Neutrophil (primary cell): ENCODE results near the gene TSC22D3.

ENCODE experiments used
- H3K27ac ChIP-seq: fragments of 200-600 bp; sonication (generic); 2 replicates; pipeline ENCODE4 v1.5.1; 2016; ENCODE audit warnings: mild to moderate bottlenecking, moderate library complexity
- H3K27me3 ChIP-seq: fragments of 200-600 bp; sonication (generic); 2 replicates; pipeline ENCODE4 v1.6.0; 2016; ENCODE audit warnings: mild to moderate bottlenecking
- H3K36me3 ChIP-seq: fragments of 200-600 bp; sonication (generic); 2 replicates; pipeline ENCODE4 v1.5.1; 2017
- H3K4me1 ChIP-seq, 2 experiments: fragments of 200-600 bp in 1 of 2; sonication (generic) in 1 of 2; 1 replicate in 1 of 2; 2 replicates in 1 of 2; pipeline versions ENCODE4 v1.5.1 to v1.6.1; 2013 to 2016; ENCODE audit warnings: low read depth in 1 of 2, low read length in 1 of 2, mild to moderate bottlenecking in 1 of 2, moderate library complexity in 1 of 2; ENCODE audit not compliant: control insufficient read depth in 1 of 2, insufficient read depth in 1 of 2
- H3K4me3 ChIP-seq, 2 experiments: fragments of 200-600 bp in 1 of 2; sonication (generic) in 1 of 2; 1 replicate in 1 of 2; 2 replicates in 1 of 2; pipeline ENCODE4 v1.5.1; 2013 to 2016; ENCODE audit warnings: low read depth in 1 of 2, low read length in 1 of 2, mild to moderate bottlenecking in 1 of 2, moderate library complexity in 1 of 2
- H3K9me3 ChIP-seq: fragments of 200-600 bp; sonication (generic); 2 replicates; pipeline ENCODE4 v1.5.1; 2016
- CTCF ChIP-seq: fragments of 200-600 bp; sonication (generic); IDR thresholded peaks from 2 replicates; pipeline ENCODE4 v1.5.1; 2016; ENCODE audit warnings: antibody characterized with exemption

The TSC22D3 gene

GRCh38 chrX:107712231-107713202 lies 63.1 kb downstream of the TSC22D3 start:
- peak overlapping the region; percentile 78 to 98 for H3K4me3 ChIP-seq
- TF ChIP-seq CTCF, result no peak
- H3K4me1 ChIP-seq, result peaks cover 53 to 67% of the 10 kb centered on the region in 2 experiments

GRCh38 chrX:107711521-107712181 lies 63.9 kb downstream of the TSC22D3 start:
- Histone ChIP-seq H3K36me3 (peaks cover 41% of the 10 kb centered on the region), H3K9me3 (no peaks in the 10 kb centered on the region), H3K4me1 (peaks cover 49 to 61% of the 10 kb centered on the region in 2 experiments), H3K27me3 (no peaks in the 10 kb centered on the region), H3K4me3 (peak overlapping the region; percentile 78 to 98), H3K27ac (peak overlapping the region; percentile 99)
- TF ChIP-seq CTCF, result no peak

More at GRCh38 chrX:107712231-107713202, 63.1 kb downstream of the TSC22D3 start:
- Histone ChIP-seq H3K9me3 (no peaks in the 10 kb centered on the region), H3K36me3 (peaks cover 41% of the 10 kb centered on the region), H3K27ac (peak overlapping the region; percentile 99), H3K27me3 (no peaks in the 10 kb centered on the region)

- H3K4me3 ChIP-seq, result peak overlapping the region; percentile 78 to 98
- H3K36me3 ChIP-seq, result peaks cover 36% of the 10 kb centered on the region
- H3K27me3 ChIP-seq, result no peaks in the 10 kb centered on the region
- no peaks in the 10 kb centered on the region for H3K9me3 ChIP-seq
- H3K4me1 ChIP-seq, result peaks cover 49 to 61% of the 10 kb centered on the region in 2 experiments
- TF ChIP-seq CTCF, result no peak
- peak overlapping the region; percentile 99 for H3K27ac ChIP-seq
These were observed 64.8 kb downstream of the TSC22D3 start for GRCh38 chrX:107710617-107711391.

- Histone ChIP-seq H3K9me3 (no peaks in the 10 kb centered on the region), H3K36me3 (peaks cover 22% of the 10 kb centered on the region), H3K4me1 (peaks cover 40 to 49% of the 10 kb centered on the region in 2 experiments), H3K4me3 (no peak overlapping the region), H3K27ac (peak overlapping the region; percentile 2), H3K27me3 (no peaks in the 10 kb centered on the region)
- TF ChIP-seq CTCF, result no peak
These were observed 66.3 kb downstream of the TSC22D3 start for GRCh38 chrX:107709266-107709806.

GRCh38 chrX:107708762-107709161 lies 66.8 kb downstream of the TSC22D3 start:
- Histone ChIP-seq H3K9me3 (no peaks in the 10 kb centered on the region), H3K4me1 (peaks cover 38 to 43% of the 10 kb centered on the region in 2 experiments), H3K27me3 (no peaks in the 10 kb centered on the region), H3K36me3 (peaks cover 16% of the 10 kb centered on the region), H3K27ac (no peak overlapping the region), H3K4me3 (no peak overlapping the region)
- TF ChIP-seq CTCF, result no peak
